CD4-positive, CD25-positive, alpha-beta regulatory T cell (primary cell): Measurements from ENCODE around the gene NGRN. TPM values are rescaled to one million over a fixed set of nuclear protein-coding genes. Genes with fewer than 3 reads are reported as not detected.
"Not testable (repeated sequence)": the region's sequence is repeated elsewhere in the genome, so short reads cannot be mapped to it uniquely, and the experiment has no call there.

Experiments
- ATAC-seq, 2 donors: fragments of 150-1000 bp; cut with Tn5 transposase; one replicate each; pipeline ENCODE4 v1.10.0; 2021; ENCODE audit warnings: low read depth in 2 of 2, moderate number of reproducible peaks in 2 of 2, moderate library complexity in 1 of 2
- DNase-seq, 3 donors: peaks; one replicate each; pipeline versions ENCODE4 v3.0.0 to v3.0.0-alpha.2; 2012 to 2022; ENCODE audit warnings: mixed read lengths in 1 of 3
- H3K27ac ChIP-seq: one replicate; pipeline ENCODE4 v1.7.0; 2013; ENCODE audit warnings: mild to moderate bottlenecking, low read length; ENCODE audit not compliant: insufficient read depth, poor library complexity, severe bottlenecking
- H3K27me3 ChIP-seq: one replicate; pipeline ENCODE4 v1.7.0; 2013; ENCODE audit warnings: low read length; ENCODE audit not compliant: control insufficient read depth, insufficient read depth
- H3K36me3 ChIP-seq: one replicate; pipeline ENCODE4 v1.7.0; 2013; ENCODE audit warnings: mild to moderate bottlenecking, low read length, moderate library complexity; ENCODE audit not compliant: control insufficient read depth, insufficient read depth
- H3K4me1 ChIP-seq: 2 replicates; pipeline ENCODE4 v1.7.0; 2013; ENCODE audit warnings: mild to moderate bottlenecking, low read length; ENCODE audit not compliant: insufficient read depth, control insufficient read depth, poor library complexity, severe bottlenecking
- H3K4me3 ChIP-seq: one replicate; pipeline ENCODE4 v1.7.0; 2013; ENCODE audit warnings: low read depth, mild to moderate bottlenecking, low read length, moderate library complexity
- H3K9me3 ChIP-seq, 2 experiments: 1 replicate in 1 of 2; 2 replicates in 1 of 2; pipeline ENCODE4 v1.7.0; 2013; ENCODE audit warnings: low read length in 2 of 2, mild to moderate bottlenecking in 1 of 2, moderate library complexity in 1 of 2; ENCODE audit not compliant: control insufficient read depth in 2 of 2
- H3K27ac Mint-ChIP-seq, 3 donors: one replicate each; pipeline ENCODE4 v1.8.0; 2020 to 2022; ENCODE audit warnings: mild to moderate bottlenecking in 3 of 3, mixed read lengths in 3 of 3, moderate library complexity in 2 of 3
- H3K27me3 Mint-ChIP-seq: one replicate; pipeline ENCODE4 v1.8.0; 2022; ENCODE audit warnings: mild to moderate bottlenecking, mixed read lengths
- H3K36me3 Mint-ChIP-seq: one replicate; pipeline ENCODE4 v1.8.0; 2020; ENCODE audit warnings: mixed read lengths
- H3K4me1 Mint-ChIP-seq, 4 donors: one replicate each; pipeline ENCODE4 v1.8.0; 2020 to 2022; ENCODE audit warnings: mixed read lengths in 4 of 4, mild to moderate bottlenecking in 1 of 4
- H3K4me3 Mint-ChIP-seq, 4 donors: one replicate each; pipeline ENCODE4 v1.8.0; 2020 to 2022; ENCODE audit warnings: mild to moderate bottlenecking in 4 of 4, mixed read lengths in 4 of 4, moderate library complexity in 3 of 4
- H3K9me3 Mint-ChIP-seq, 7 donors: one replicate each; pipeline ENCODE4 v1.8.0; 2020 to 2022; ENCODE audit warnings: mixed read lengths in 7 of 7, mild to moderate bottlenecking in 3 of 7, moderate library complexity in 2 of 7
- polyA plus RNA-seq, 4 donors: library from polyadenylated mRNA; unstranded; fragments of 300-500 nt; fragmentation: Illumina TruSeq; gene quantifications; one replicate each; pipeline ENCODE4 v1.2.3, GENCODE V29; 2021
- total RNA-seq: library from RNA; stranded (reverse); gene quantifications from one replicate; pipeline ENCODE4 v1.2.3, GENCODE V29; 2022

The NGRN gene
- total and polyA plus RNA-seq, 5 donors from 2014 or later = 39.0 to 54.1 (median 46.6) TPM

- no peak overlapping the region for H3K27ac ChIP-seq
- no peaks in the 10 kb centered on the region for H3K9me3 ChIP-seq
- peaks cover 51% of the 10 kb centered on the region for H3K4me1 ChIP-seq
- peak overlapping the region in 2 of 4 donors; percentile 5 to 32 for H3K4me3 Mint-ChIP-seq
- H3K4me3 ChIP-seq = no peak overlapping the region
- no peaks in the 10 kb centered on the region for H3K9me3 Mint-ChIP-seq
- H3K27me3 Mint-ChIP-seq = no peaks in the 10 kb centered on the region
- peaks cover 48% of the 10 kb centered on the region for H3K36me3 ChIP-seq
- no peak for DNase-seq
- peaks cover 45% of the 10 kb centered on the region for H3K36me3 Mint-ChIP-seq
- peaks cover 29 to 71% (median 48%) of the 10 kb centered on the region in 4 donors for H3K4me1 Mint-ChIP-seq
- peak overlapping the region in 2 of 3 donors; percentile 10 to 64 for H3K27ac Mint-ChIP-seq
- ATAC-seq = no peak
- no peaks in the 10 kb centered on the region for H3K27me3 ChIP-seq
These were observed 6.1 kb downstream of the NGRN start for GRCh38 chr15:90271459-90272166.

GRCh38 chr15:90278467-90278866, 13.0 kb downstream of the NGRN start:
- peaks cover 16% of the 10 kb centered on the region for H3K36me3 Mint-ChIP-seq
- DNase-seq, H3K27ac Mint-ChIP-seq: not testable (repeated sequence)

GRCh38 chr15:90280743-90281142, 15.3 kb downstream of the NGRN start:
- not testable (repeated sequence) for H3K9me3 Mint-ChIP-seq, H3K4me1 ChIP-seq, H3K9me3 ChIP-seq, DNase-seq, H3K27ac ChIP-seq, H3K36me3 ChIP-seq, H3K36me3 Mint-ChIP-seq, H3K4me3 Mint-ChIP-seq, H3K27me3 Mint-ChIP-seq, H3K27ac Mint-ChIP-seq, H3K4me1 Mint-ChIP-seq, H3K27me3 ChIP-seq, ATAC-seq, H3K4me3 ChIP-seq

More at GRCh38 chr15:90278467-90278866, 13.0 kb downstream of the NGRN start:
- ATAC-seq, H3K27me3 Mint-ChIP-seq, H3K4me1 ChIP-seq, H3K4me1 Mint-ChIP-seq, H3K36me3 ChIP-seq, H3K27ac ChIP-seq, H3K4me3 ChIP-seq, H3K27me3 ChIP-seq, H3K9me3 ChIP-seq, H3K9me3 Mint-ChIP-seq, H3K4me3 Mint-ChIP-seq: not testable (repeated sequence)

DNA sequence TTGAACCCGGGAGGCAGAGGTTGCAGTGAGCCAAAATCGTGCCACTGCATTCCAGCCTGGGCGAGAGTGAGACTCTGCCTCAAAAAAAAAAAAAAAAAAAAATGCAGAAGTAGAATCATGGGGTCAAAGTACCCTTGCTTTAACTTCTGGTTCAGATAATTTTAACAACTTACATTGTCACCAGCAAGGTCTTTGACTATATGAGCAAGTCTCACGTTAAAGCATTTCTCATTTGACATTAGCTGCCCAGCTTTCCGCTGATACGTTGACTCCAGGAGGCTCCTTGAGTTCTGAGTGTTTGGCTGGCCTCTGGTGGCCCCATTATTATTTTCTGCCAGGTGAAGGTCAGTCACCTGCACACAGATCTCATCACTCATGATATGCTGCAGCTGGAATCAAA, 16.2 kb downstream of the NGRN start:
- H3K4me3 Mint-ChIP-seq, H3K27ac ChIP-seq, H3K27me3 Mint-ChIP-seq, H3K27ac Mint-ChIP-seq, H3K36me3 ChIP-seq, H3K36me3 Mint-ChIP-seq, H3K9me3 Mint-ChIP-seq, H3K27me3 ChIP-seq, H3K4me3 ChIP-seq, H3K9me3 ChIP-seq, DNase-seq, H3K4me1 Mint-ChIP-seq, ATAC-seq, H3K4me1 ChIP-seq: not testable (repeated sequence)

- no peak overlapping the region for H3K4me3 ChIP-seq
- no peak overlapping the region for H3K27ac Mint-ChIP-seq
- peaks cover 13% of the 10 kb centered on the region for H3K27me3 Mint-ChIP-seq
- DNase-seq = peak; percentile 23 to 61 (median 56)
- ATAC-seq = peak; percentile 81 to 88
- H3K27me3 ChIP-seq = no peaks in the 10 kb centered on the region
- no peaks in the 10 kb centered on the region for H3K36me3 ChIP-seq
- no peaks in the 10 kb centered on the region for H3K9me3 Mint-ChIP-seq
- H3K4me1 Mint-ChIP-seq = peaks cover 0 to 2% (median 0%) of the 10 kb centered on the region in 4 donors
- H3K4me3 Mint-ChIP-seq = no peak overlapping the region
- H3K36me3 Mint-ChIP-seq = no peaks in the 10 kb centered on the region
- H3K9me3 ChIP-seq = no peaks in the 10 kb centered on the region
- no peaks in the 10 kb centered on the region for H3K4me1 ChIP-seq
- H3K27ac ChIP-seq = no peak overlapping the region
These were observed 21.2 kb downstream of the NGRN start for GRCh38 chr15:90286678-90287077.

DNA sequence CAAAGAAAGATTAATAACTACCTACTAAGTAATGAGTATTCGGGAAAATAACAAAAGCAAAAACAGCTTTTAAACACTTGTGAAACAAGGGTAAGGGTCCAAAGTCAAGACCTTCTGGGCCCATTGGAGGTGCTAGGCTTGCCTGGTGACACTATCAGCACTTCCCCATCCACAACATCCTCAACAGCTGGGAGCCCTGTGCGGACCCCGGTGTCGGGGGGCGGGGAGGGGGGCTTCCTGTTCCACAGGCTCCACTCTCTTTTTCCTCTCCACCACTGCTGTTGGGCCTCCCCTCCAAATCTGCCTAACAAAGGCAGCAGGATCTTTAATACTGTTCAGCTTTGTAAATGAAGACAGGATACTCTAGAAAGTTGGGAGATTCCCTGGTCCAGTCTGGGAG, 21.6 kb downstream of the NGRN start:
- no peaks in the 10 kb centered on the region for H3K9me3 ChIP-seq
- peaks cover 13% of the 10 kb centered on the region for H3K27me3 Mint-ChIP-seq
- H3K9me3 Mint-ChIP-seq = no peaks in the 10 kb centered on the region
- H3K36me3 ChIP-seq = no peaks in the 10 kb centered on the region
- H3K27ac ChIP-seq = no peak overlapping the region
- no peak overlapping the region for H3K4me3 ChIP-seq
- no peak for DNase-seq
- ATAC-seq = no peak
- H3K4me1 Mint-ChIP-seq = peaks cover 0 to 2% (median 0%) of the 10 kb centered on the region in 4 donors
- H3K27ac Mint-ChIP-seq = no peak overlapping the region
- H3K4me3 Mint-ChIP-seq = no peak overlapping the region
- H3K4me1 ChIP-seq = no peaks in the 10 kb centered on the region
- H3K27me3 ChIP-seq = no peaks in the 10 kb centered on the region
- H3K36me3 Mint-ChIP-seq = no peaks in the 10 kb centered on the region

- Histone ChIP-seq H3K36me3 (no peaks in the 10 kb centered on the region), H3K27ac (no peak overlapping the region), H3K27me3 (no peaks in the 10 kb centered on the region), H3K4me3 (no peak overlapping the region), H3K4me1 (no peaks in the 10 kb centered on the region), H3K9me3 (no peaks in the 10 kb centered on the region)
- H3K36me3 Mint-ChIP-seq = no peaks in the 10 kb centered on the region
- peaks cover 0 to 2% (median under 1%) of the 10 kb centered on the region in 4 donors for H3K4me1 Mint-ChIP-seq
- no peak for DNase-seq
- H3K4me3 Mint-ChIP-seq = no peak overlapping the region
- H3K9me3 Mint-ChIP-seq = no peaks in the 10 kb centered on the region
- no peak for ATAC-seq
- peaks cover 10% of the 10 kb centered on the region for H3K27me3 Mint-ChIP-seq
- no peak overlapping the region for H3K27ac Mint-ChIP-seq
These were observed 22.5 kb downstream of the NGRN start for GRCh38 chr15:90287946-90288345.

- no peak overlapping the region for H3K4me3 ChIP-seq
- Mint-ChIP-seq H3K27ac (no peak overlapping the region), H3K4me1 (peaks cover 0 to 9% (median 4%) of the 10 kb centered on the region in 4 donors), H3K4me3 (no peak overlapping the region), H3K27me3 (peaks cover 14% of the 10 kb centered on the region), H3K9me3 (no peaks in the 10 kb centered on the region), H3K36me3 (no peaks in the 10 kb centered on the region)
- no peaks in the 10 kb centered on the region for H3K9me3 ChIP-seq
- DNase-seq (peak in 1 of 3 donors; percentile 43), ATAC-seq (no peak)
- no peaks in the 10 kb centered on the region for H3K36me3 ChIP-seq
- no peak overlapping the region for H3K27ac ChIP-seq
- no peaks in the 10 kb centered on the region for H3K27me3 ChIP-seq
- H3K4me1 ChIP-seq = peaks cover 2% of the 10 kb centered on the region
These were observed 26.3 kb downstream of the NGRN start for GRCh38 chr15:90291679-90292356.
